Right lobe of liver (tissue), 4 donors: ENCODE data around the gene CD248.

Experiments
- POLR2A ChIP-seq: fragments of 450-650 bp; IDR thresholded peaks from one replicate; pipeline ENCODE4 v1.6.1; 2017; ENCODE audit warnings: antibody characterized with exemption, mild to moderate bottlenecking
- TF ChIP-seq, protein P1 (sequence below), 4 donors: fragments of 200-600 bp in 3 of 4; fragments of 450-650 bp in 1 of 4; IDR thresholded peaks; one replicate each; pipeline versions ENCODE4 v1.5.1 to v1.8.0; 2016 to 2022; ENCODE audit warnings: antibody characterized with exemption in 4 of 4, mild to moderate bottlenecking in 2 of 4
- donor health status: DM: no; HTN: no; CAD: no.
- donor health status: DM: no; HTN: no; CAD: no.
- donor health status: DM: no; HTN: yes; CAD: no.

DNA sequence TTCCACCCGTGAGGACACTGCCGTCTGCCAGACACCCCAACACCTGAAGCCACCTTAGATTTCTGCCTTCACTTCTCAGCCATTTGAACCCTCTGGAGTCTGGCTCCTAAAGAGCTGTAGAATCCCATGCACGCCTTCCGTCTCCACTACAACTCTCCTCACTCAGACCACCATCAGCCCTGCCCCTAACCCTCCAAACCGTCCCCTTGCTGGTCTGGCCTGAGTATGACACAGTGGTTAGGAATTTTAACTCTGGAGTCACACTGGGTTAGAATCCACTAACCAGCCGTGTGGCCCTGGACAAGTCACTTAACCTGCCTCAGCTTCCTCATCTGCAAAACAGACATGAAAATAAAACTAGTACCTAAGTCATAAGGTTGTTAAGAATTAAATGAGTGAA lies 35.8 kb downstream of the CD248 start:
- TF ChIP-seq, protein P1, sequence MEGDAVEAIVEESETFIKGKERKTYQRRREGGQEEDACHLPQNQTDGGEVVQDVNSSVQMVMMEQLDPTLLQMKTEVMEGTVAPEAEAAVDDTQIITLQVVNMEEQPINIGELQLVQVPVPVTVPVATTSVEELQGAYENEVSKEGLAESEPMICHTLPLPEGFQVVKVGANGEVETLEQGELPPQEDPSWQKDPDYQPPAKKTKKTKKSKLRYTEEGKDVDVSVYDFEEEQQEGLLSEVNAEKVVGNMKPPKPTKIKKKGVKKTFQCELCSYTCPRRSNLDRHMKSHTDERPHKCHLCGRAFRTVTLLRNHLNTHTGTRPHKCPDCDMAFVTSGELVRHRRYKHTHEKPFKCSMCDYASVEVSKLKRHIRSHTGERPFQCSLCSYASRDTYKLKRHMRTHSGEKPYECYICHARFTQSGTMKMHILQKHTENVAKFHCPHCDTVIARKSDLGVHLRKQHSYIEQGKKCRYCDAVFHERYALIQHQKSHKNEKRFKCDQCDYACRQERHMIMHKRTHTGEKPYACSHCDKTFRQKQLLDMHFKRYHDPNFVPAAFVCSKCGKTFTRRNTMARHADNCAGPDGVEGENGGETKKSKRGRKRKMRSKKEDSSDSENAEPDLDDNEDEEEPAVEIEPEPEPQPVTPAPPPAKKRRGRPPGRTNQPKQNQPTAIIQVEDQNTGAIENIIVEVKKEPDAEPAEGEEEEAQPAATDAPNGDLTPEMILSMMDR (IDR thresholded peaks at IDR 0.05): no peak
- no peak for TF ChIP-seq POLR2A
